KMS-11 (cell line): Measurements from ENCODE around the gene EML5.

Source experiments
- H2AFZ ChIP-seq: fragments of 200-600 bp; sonication (generic); 2 replicates; pipeline ENCODE4 v1.6.1; 2016; ENCODE audit warnings: antibody characterized with exemption, mixed run types, low read depth
- H3K27ac ChIP-seq: fragments of 200-600 bp; sonication (generic); 2 replicates; pipeline ENCODE4 v1.6.1; 2016; ENCODE audit warnings: mild to moderate bottlenecking, mixed run types
- H3K27me3 ChIP-seq: fragments of 200-600 bp; sonication (generic); 2 replicates; pipeline ENCODE4 v1.6.1; 2017; ENCODE audit warnings: mild to moderate bottlenecking, low read depth, mixed run types, moderate library complexity; ENCODE audit not compliant: insufficient read depth
- H3K36me3 ChIP-seq: fragments of 200-600 bp; sonication (generic); 2 replicates; pipeline ENCODE4 v1.6.1; 2017; ENCODE audit warnings: mild to moderate bottlenecking, mixed run types; ENCODE audit not compliant: insufficient read depth
- H3K4me1 ChIP-seq: fragments of 200-600 bp; sonication (generic); 2 replicates; pipeline ENCODE4 v1.6.1; 2016; ENCODE audit warnings: mild to moderate bottlenecking, low read depth, mixed run types; ENCODE audit not compliant: poor library complexity, severe bottlenecking
- H3K4me2 ChIP-seq: fragments of 200-600 bp; sonication (generic); 2 replicates; pipeline ENCODE4 v1.7.0; 2016; ENCODE audit warnings: mild to moderate bottlenecking, mixed run types
- H3K4me3 ChIP-seq: fragments of 200-600 bp; sonication (generic); IDR thresholded peaks from 2 replicates; pipeline ENCODE4 v1.6.1; 2017; ENCODE audit warnings: low read depth, low read length, mixed read lengths; ENCODE audit not compliant: insufficient read depth
- H3K79me2 ChIP-seq: fragments of 200-600 bp; sonication (generic); 2 replicates; pipeline ENCODE4 v1.6.1; 2016; ENCODE audit warnings: low read depth, mixed run types; ENCODE audit not compliant: insufficient read depth
- H3K9ac ChIP-seq: fragments of 200-600 bp; sonication (generic); 2 replicates; pipeline ENCODE4 v1.6.1; 2016; ENCODE audit warnings: mild to moderate bottlenecking, mixed run types
- H4K20me1 ChIP-seq: fragments of 200-600 bp; sonication (generic); 2 replicates; pipeline ENCODE4 v1.6.1; 2016; ENCODE audit warnings: mild to moderate bottlenecking, mixed run types; ENCODE audit not compliant: insufficient read depth
- CTCF ChIP-seq: fragments of 200-600 bp; sonication (generic); conservative IDR thresholded peaks from 2 replicates; pipeline ENCODE4 v1.6.1; 2017; ENCODE audit warnings: low read depth, mild to moderate bottlenecking, antibody characterized with exemption, low read length, moderate library complexity, mixed read lengths

The EML5 gene

DNA sequence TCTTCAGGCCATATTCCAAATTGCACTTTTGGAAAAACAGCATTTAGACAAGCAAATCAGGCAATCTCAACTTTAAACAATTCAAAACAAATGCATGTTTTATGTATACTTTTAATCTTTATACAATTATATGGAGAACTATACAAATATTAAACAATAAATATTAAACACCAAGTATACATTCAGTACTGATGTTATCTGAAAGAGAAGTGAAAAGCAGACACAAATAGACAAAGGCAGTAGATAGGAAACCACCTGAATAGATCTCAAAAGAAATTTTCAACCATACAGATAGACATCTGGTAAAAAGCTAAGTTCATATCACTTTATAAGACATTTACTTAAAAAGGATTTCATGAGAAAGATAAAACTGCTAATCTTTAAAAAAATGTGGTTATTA lies 164.7 kb downstream of the EML5 start:
- no peak overlapping the region for H3K4me3 ChIP-seq
- no peak overlapping the region for H3K9ac ChIP-seq
- no peak overlapping the region for H3K4me2 ChIP-seq
- TF ChIP-seq CTCF = no peak
- H3K27ac ChIP-seq = no peak overlapping the region
- no peaks in the 10 kb centered on the region for H3K79me2 ChIP-seq
- H3K4me1 ChIP-seq = peaks cover 3% of the 10 kb centered on the region
- no peaks in the 10 kb centered on the region for H3K36me3 ChIP-seq
- no peak overlapping the region for H2AFZ ChIP-seq
- no peaks in the 10 kb centered on the region for H4K20me1 ChIP-seq
- no peaks in the 10 kb centered on the region for H3K27me3 ChIP-seq

GRCh38 chr14:88625671-88626070 lies 167.1 kb downstream of the EML5 start:
- no peak overlapping the region for H3K27ac ChIP-seq
- no peaks in the 10 kb centered on the region for H3K79me2 ChIP-seq
- no peak overlapping the region for H2AFZ ChIP-seq
- H3K36me3 ChIP-seq = no peaks in the 10 kb centered on the region
- no peak overlapping the region for H3K4me2 ChIP-seq
- H3K9ac ChIP-seq = no peak overlapping the region
- H3K4me3 ChIP-seq = no peak overlapping the region
- TF ChIP-seq CTCF = no peak
- H3K27me3 ChIP-seq = no peaks in the 10 kb centered on the region
- no peaks in the 10 kb centered on the region for H4K20me1 ChIP-seq
- H3K4me1 ChIP-seq = peaks cover 2% of the 10 kb centered on the region

DNA sequence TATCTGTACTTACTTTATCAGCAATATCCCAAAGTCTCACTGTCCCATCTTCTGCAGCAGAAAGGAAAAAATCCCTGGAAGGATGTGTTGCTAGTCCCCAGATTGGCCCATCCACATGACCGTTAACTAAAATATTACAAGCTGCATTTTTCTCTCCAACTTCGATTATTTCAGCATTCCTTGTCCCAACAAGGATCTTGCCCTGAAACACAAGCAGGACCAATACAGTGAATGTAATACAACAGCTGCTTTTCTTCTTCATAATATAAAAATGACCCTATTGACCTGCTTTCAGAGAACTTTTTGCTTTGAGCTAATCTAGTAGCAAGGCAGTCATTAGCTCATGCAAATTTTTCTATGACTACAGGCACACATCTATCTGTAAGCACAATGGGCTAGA lies 171.7 kb downstream of the EML5 start:
- Histone ChIP-seq H3K79me2 (no peaks in the 10 kb centered on the region), H3K4me3 (no peak overlapping the region), H3K27me3 (no peaks in the 10 kb centered on the region), H3K4me2 (no peak overlapping the region), H3K9ac (no peak overlapping the region), H3K27ac (no peak overlapping the region), H3K36me3 (no peaks in the 10 kb centered on the region), H2AFZ (no peak overlapping the region), H4K20me1 (no peaks in the 10 kb centered on the region), H3K4me1 (no peaks in the 10 kb centered on the region)
- TF ChIP-seq CTCF = no peak

- H3K36me3 ChIP-seq = no peaks in the 10 kb centered on the region
- peaks cover 3% of the 10 kb centered on the region for H3K4me1 ChIP-seq
- no peak for TF ChIP-seq CTCF
- no peak overlapping the region for H2AFZ ChIP-seq
- no peaks in the 10 kb centered on the region for H3K27me3 ChIP-seq
- H4K20me1 ChIP-seq = no peaks in the 10 kb centered on the region
- H3K4me3 ChIP-seq = no peak overlapping the region
- H3K4me2 ChIP-seq = no peak overlapping the region
- H3K27ac ChIP-seq = no peak overlapping the region
- H3K79me2 ChIP-seq = no peaks in the 10 kb centered on the region
- no peak overlapping the region for H3K9ac ChIP-seq
These were observed 174.3 kb downstream of the EML5 start for GRCh38 chr14:88618476-88618875.

- Histone ChIP-seq H3K4me3 (no peak overlapping the region), H3K4me1 (peaks cover 3% of the 10 kb centered on the region), H3K79me2 (no peaks in the 10 kb centered on the region), H3K36me3 (no peaks in the 10 kb centered on the region), H3K27me3 (no peaks in the 10 kb centered on the region), H3K27ac (no peak overlapping the region), H4K20me1 (no peaks in the 10 kb centered on the region), H3K4me2 (no peak overlapping the region), H2AFZ (no peak overlapping the region), H3K9ac (no peak overlapping the region)
- no peak for TF ChIP-seq CTCF
These were observed 175.3 kb downstream of the EML5 start for GRCh38 chr14:88617479-88617878.
